A549 (cell line): ENCODE results near the gene TMEM41A. TPM values are rescaled to one million over a fixed set of nuclear protein-coding genes. Genes with fewer than 3 reads are reported as not detected.

Experiments
- ATAC-seq, 2 experiments: fragments of 200-7000 bp in 1 of 2; fragments of >200 bp in 1 of 2; cut with Nextera tagmentation in 1 of 2; cut with Tn5 transposase in 1 of 2; 3 replicates each; pipeline versions ENCODE4 v1.8.0 to v1.9.1; 2018 to 2020; ENCODE audit warnings: mild to moderate bottlenecking in 1 of 2, moderate library complexity in 1 of 2
- CTCF ChIA-PET: fragments of 300-600 bp; sonication (Branson Sonifier 250); formaldehyde crosslinking; extraction: SDS; loops from one replicate; lab custom pipeline; 2021; ENCODE audit warnings: antibody characterized with exemption, inconsistent platforms; lab: Yijun Ruan, JAX
- POLR2A ChIA-PET: fragments of 350-600 bp; formaldehyde crosslinking; extraction: SDS; loops from one replicate; lab custom pipeline; 2021; ENCODE audit warnings: antibody characterized with exemption, inconsistent platforms; lab: Yijun Ruan, JAX
- DNase-seq, 2 experiments: peaks; one replicate each; pipeline versions ENCODE4 v3.0.0 to v3.0.0-alpha.2; 2011 to 2016; ENCODE audit warnings: low read depth in 1 of 2, low spot score in 1 of 2
- FAIRE-seq: peaks from 2 replicates; lab custom pipeline; 2011; peaks lifted over from hg19 to GRCh38; lab: Jason Lieb, UNC
- H3K27ac ChIP-seq, 2 experiments: fragments of >200 bp; sonication (Bioruptor Twin); formaldehyde crosslinking; 3 replicates each; pipeline ENCODE4 v1.5.1; 2016 to 2017
- H3K4me1 ChIP-seq: fragments of >200 bp; sonication (Bioruptor Twin); formaldehyde crosslinking; 3 replicates; pipeline ENCODE4 v1.6.1; 2016
- H3K4me2 ChIP-seq: fragments of >200 bp; sonication (Bioruptor Twin); formaldehyde crosslinking; 3 replicates; pipeline ENCODE4 v1.6.1; 2016
- H3K4me3 ChIP-seq: fragments of >200 bp; sonication (Bioruptor Twin); formaldehyde crosslinking; 3 replicates; pipeline ENCODE4 v1.5.1; 2016
- H3K9me3 ChIP-seq: fragments of >200 bp; sonication (Bioruptor Twin); formaldehyde crosslinking; 3 replicates; pipeline ENCODE4 v1.6.1; 2016
- CBX8 ChIP-seq: fragments of 200-600 bp; sonication (generic); IDR thresholded peaks from 2 replicates; pipeline ENCODE4 v1.6.1; 2016
- CHD2 ChIP-seq: fragments of 150-350 bp; IDR thresholded peaks from 2 replicates; pipeline ENCODE4 v1.6.1; 2014; ENCODE audit warnings: low read length; ENCODE audit not compliant: partially characterized antibody
- EHF ChIP-seq: fragments of 250-450 bp; sonication (Bioruptor Pico); IDR thresholded peaks from 2 replicates; pipeline ENCODE4 v1.5.0; 2020; ENCODE audit warnings: mild to moderate bottlenecking
- EHMT2 ChIP-seq: fragments of 200-600 bp; sonication (generic); IDR thresholded peaks from 2 replicates; pipeline ENCODE4 v1.6.1; 2016; ENCODE audit warnings: antibody characterized with exemption, low read depth, mild to moderate bottlenecking, moderate library complexity
- EP300 ChIP-seq, 2 experiments: fragments of >200 bp; sonication (Bioruptor Twin); formaldehyde crosslinking; IDR thresholded peaks; 2 replicates in 1 of 2; 3 replicates in 1 of 2; pipeline ENCODE4 v1.6.1; 2016 to 2017
- FOSL2 ChIP-seq, 2 experiments: fragments of 450-650 bp in 1 of 2; fragments of >200 bp in 1 of 2; sonication (Bioruptor Twin) in 1 of 2; formaldehyde crosslinking; IDR thresholded peaks; 2 replicates each; pipeline versions ENCODE4 v1.5.0 to v1.6.1; 2016 to 2020; ENCODE audit warnings: mild to moderate bottlenecking in 1 of 2, moderate library complexity in 1 of 2
- GATA3 ChIP-seq: IDR thresholded peaks from 2 replicates; pipeline ENCODE4 v1.6.1; 2012; ENCODE audit warnings: borderline replicate concordance
- HOXA7 ChIP-seq: fragments of 250-450 bp; sonication (Bioruptor Pico); IDR thresholded peaks from 2 replicates; pipeline ENCODE4 v1.5.0; 2020; ENCODE audit warnings: mild to moderate bottlenecking, moderate library complexity
- HOXB13 ChIP-seq: fragments of 250-450 bp; sonication (Bioruptor Pico); IDR thresholded peaks from 2 replicates; pipeline ENCODE4 v1.5.0; 2020; ENCODE audit warnings: low read depth, mild to moderate bottlenecking, moderate library complexity
- MAZ ChIP-seq: fragments of 150-350 bp; IDR thresholded peaks from 2 replicates; pipeline ENCODE4 v1.6.1; 2014; ENCODE audit warnings: antibody characterized with exemption, low read depth, low read length, borderline replicate concordance
- MYC ChIP-seq: IDR thresholded peaks from 2 replicates; pipeline ENCODE4 v1.6.1; 2012; ENCODE audit warnings: mild to moderate bottlenecking, inconsistent platforms, low read length, improper control_type of control experiment, borderline replicate concordance
- NPAS2 ChIP-seq: fragments of 250-450 bp; sonication (Bioruptor Pico); IDR thresholded peaks from 2 replicates; pipeline ENCODE4 v1.8.0; 2022; ENCODE audit warnings: mild to moderate bottlenecking, moderate library complexity, borderline replicate concordance
- NR3C1 ChIP-seq: fragments of >200 bp; sonication (Bioruptor Twin); formaldehyde crosslinking; IDR thresholded peaks from 3 replicates; pipeline ENCODE4 v1.6.1; 2017
- POLR2A ChIP-seq: IDR thresholded peaks from 2 replicates; pipeline ENCODE4 v1.6.1; 2012; ENCODE audit warnings: mild to moderate bottlenecking, low read length
- POLR2AphosphoS2 ChIP-seq: conservative IDR thresholded peaks from 2 replicates; pipeline ENCODE4 v1.6.1; 2012; ENCODE audit warnings: low read length, improper control_type of control experiment, inconsistent platforms
- RAD21 ChIP-seq, 2 experiments: fragments of >200 bp in 1 of 2; sonication (Bioruptor Twin) in 1 of 2; formaldehyde crosslinking in 1 of 2; IDR thresholded peaks in 1 of 2; conservative IDR thresholded peaks in 1 of 2; 2 replicates in 1 of 2; 3 replicates in 1 of 2; pipeline ENCODE4 v1.6.1; 2012 to 2018; ENCODE audit warnings: inconsistent platforms in 1 of 2
- RCOR1 ChIP-seq: fragments of 150-350 bp; IDR thresholded peaks from 2 replicates; pipeline ENCODE4 v1.6.1; 2014; ENCODE audit warnings: antibody characterized with exemption, low read length, low read depth
- RNF2 ChIP-seq: fragments of 200-600 bp; sonication (generic); IDR thresholded peaks from 2 replicates; pipeline ENCODE4 v1.6.1; 2016; ENCODE audit warnings: low read depth, mild to moderate bottlenecking, antibody characterized with exemption, moderate library complexity, borderline replicate concordance
- SMC3 ChIP-seq: fragments of >200 bp; sonication (Bioruptor Twin); formaldehyde crosslinking; IDR thresholded peaks from 3 replicates; pipeline ENCODE4 v1.6.1; 2018; ENCODE audit warnings: inconsistent platforms
- SREBF2 ChIP-seq: fragments of 450-650 bp; IDR thresholded peaks from 2 replicates; pipeline ENCODE4 v1.6.1; 2014; ENCODE audit warnings: mild to moderate bottlenecking, moderate library complexity
- TP53 ChIP-seq: fragments of 250-450 bp; sonication (Bioruptor Pico); IDR thresholded peaks from 2 replicates; pipeline ENCODE4 v1.5.0; 2021; ENCODE audit warnings: mild to moderate bottlenecking, moderate library complexity
- ZC3H11A ChIP-seq: fragments of 450-650 bp; IDR thresholded peaks from 2 replicates; pipeline ENCODE4 v1.6.1; 2014; ENCODE audit warnings: antibody characterized with exemption, mild to moderate bottlenecking
- ZSCAN20 ChIP-seq: fragments of 250-450 bp; sonication (Bioruptor Pico); IDR thresholded peaks from 2 replicates; pipeline ENCODE4 v1.8.0; 2022; ENCODE audit warnings: mild to moderate bottlenecking, moderate library complexity
- WGBS: methylation state at CpG from one replicate; pipeline ENCODE4 v1.1.6; 2017; ENCODE audit errors: missing lambda C conversion rate; 5-methylcytosine and 5-hydroxymethylcytosine counted together
- polyA plus RNA-seq, 4 experiments: library from polyadenylated mRNA; depleted of rRNA in 3 of 4; stranded (reverse); fragments of >200 nt; fragmentation: RNase III in 1 of 4; extraction: RNeasy Plus Mini Kit Qiagen cat#74134 plus additional on column Dnase treatment in 1 of 4; gene quantifications; 2 replicates in 3 of 4; 3 replicates in 1 of 4; pipeline ENCODE4 v1.2.3, GENCODE V29; 2011 to 2017
- TF ChIP-seq, protein P1 (sequence below): fragments of 250-450 bp; sonication (Bioruptor Pico); IDR thresholded peaks from 2 replicates; pipeline ENCODE4 v1.5.0; 2021; ENCODE audit warnings: mild to moderate bottlenecking, moderate library complexity, borderline replicate concordance
- TF ChIP-seq, protein P2 (sequence below): IDR thresholded peaks from 2 replicates; pipeline ENCODE4 v1.6.1; 2012; ENCODE audit warnings: low read depth, borderline replicate concordance
- TF ChIP-seq, protein P3 (sequence below): IDR thresholded peaks from 2 replicates; pipeline ENCODE4 v1.6.1; 2012
- TF ChIP-seq, protein P4 (sequence below): fragments of 150-350 bp; IDR thresholded peaks from 2 replicates; pipeline ENCODE4 v1.6.1; 2014; ENCODE audit warnings: low read depth, mild to moderate bottlenecking, low read length

Gene TMEM41A
- polyA plus RNA-seq, 2 of the 4 experiments (the other 2 are of a cell fraction) = 16.6 to 31.3 TPM

DNA sequence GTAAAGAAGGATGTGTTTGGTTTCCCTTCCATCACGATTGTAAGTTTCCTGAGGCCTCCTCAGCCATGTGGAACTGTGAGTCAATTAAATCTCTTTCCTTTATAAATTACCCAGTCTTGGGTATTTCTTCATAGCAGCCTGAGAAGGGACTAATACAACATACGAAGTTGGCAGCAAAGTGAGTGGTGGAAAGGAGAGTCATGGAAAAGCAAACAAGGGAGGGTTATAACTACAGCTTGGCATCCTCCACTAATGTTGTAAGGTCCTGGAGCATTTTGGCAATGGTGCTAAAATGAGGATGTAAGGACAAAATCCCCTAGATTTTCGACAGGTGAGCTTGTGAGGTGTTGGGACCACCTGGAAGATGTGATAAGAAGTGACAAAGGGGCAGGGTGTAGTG is 5.8 kb upstream of the TMEM41A start:
- POLR2A ChIA-PET = no interaction called here
- WGBS = 41% methylated on average over 3 of the region's 3 CpGs

DNA sequence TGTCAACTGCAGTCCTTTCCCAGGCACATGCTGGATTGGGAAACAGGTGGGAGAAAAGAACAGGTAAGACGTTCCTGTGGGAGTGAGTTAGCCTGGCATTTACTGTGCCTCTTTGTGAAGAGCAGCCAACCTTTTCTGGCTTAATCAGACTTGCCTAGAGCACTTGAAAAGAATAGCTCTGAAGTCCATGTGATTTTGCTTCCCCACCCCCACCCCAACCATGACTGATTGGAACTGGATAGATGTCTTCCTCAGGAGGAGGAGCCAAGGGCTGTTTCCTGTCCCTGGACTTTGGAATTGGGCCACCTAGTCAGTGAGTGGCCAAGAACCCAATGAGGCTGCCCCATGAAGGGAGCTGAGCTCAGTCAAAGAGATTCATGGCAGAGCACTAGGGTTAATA is 4.7 kb upstream of the TMEM41A start:
- Histone ChIP-seq H3K27ac (no peak overlapping the region), H3K4me1 (no peaks in the 10 kb centered on the region), H3K4me3 (no peak overlapping the region), H3K4me2 (no peak overlapping the region), H3K9me3 (no peaks in the 10 kb centered on the region)
- no peak for TF ChIP-seq ZC3H11A
- TF ChIP-seq, protein P1, sequence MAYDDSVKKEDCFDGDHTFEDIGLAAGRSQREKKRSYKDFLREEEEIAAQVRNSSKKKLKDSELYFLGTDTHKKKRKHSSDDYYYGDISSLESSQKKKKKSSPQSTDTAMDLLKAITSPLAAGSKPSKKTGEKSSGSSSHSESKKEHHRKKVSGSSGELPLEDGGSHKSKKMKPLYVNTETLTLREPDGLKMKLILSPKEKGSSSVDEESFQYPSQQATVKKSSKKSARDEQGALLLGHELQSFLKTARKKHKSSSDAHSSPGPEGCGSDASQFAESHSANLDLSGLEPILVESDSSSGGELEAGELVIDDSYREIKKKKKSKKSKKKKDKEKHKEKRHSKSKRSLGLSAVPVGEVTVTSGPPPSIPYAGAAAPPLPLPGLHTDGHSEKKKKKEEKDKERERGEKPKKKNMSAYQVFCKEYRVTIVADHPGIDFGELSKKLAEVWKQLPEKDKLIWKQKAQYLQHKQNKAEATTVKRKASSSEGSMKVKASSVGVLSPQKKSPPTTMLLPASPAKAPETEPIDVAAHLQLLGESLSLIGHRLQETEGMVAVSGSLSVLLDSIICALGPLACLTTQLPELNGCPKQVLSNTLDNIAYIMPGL (CRISPR knock-in tag) = no peak
- no peak for TF ChIP-seq POLR2A
- TF ChIP-seq RNF2 = no peak
- TF ChIP-seq EHF (CRISPR knock-in tag) = no peak
- TF ChIP-seq MYC = no peak
- no peak for TF ChIP-seq TP53 (CRISPR knock-in tag)
- TF ChIP-seq HOXA7 (CRISPR knock-in tag) = no peak
- TF ChIP-seq FOSL2 (IDR thresholded peaks at IDR 0.05) = no peak
- TF ChIP-seq FOSL2 (CRISPR knock-in tag; IDR thresholded peaks at IDR 0.05) = no peak
- TF ChIP-seq EP300 (IDR thresholded peaks at IDR 0.05) = no peak
- TF ChIP-seq NR3C1 = no peak
- no peak for TF ChIP-seq CHD2
- no peak for TF ChIP-seq RCOR1
- no peak for TF ChIP-seq RAD21 (conservative IDR thresholded peaks at IDR 0.05 in 1 of 2, IDR thresholded peaks at IDR 0.05 in 1 of 2)
- no peak for TF ChIP-seq ZSCAN20 (CRISPR knock-in tag)
- no peak for TF ChIP-seq POLR2AphosphoS2
- POLR2A ChIA-PET = no interaction called here
- CTCF ChIA-PET = interaction anchor here (0.6 to 1.7 kb wide), 2 partner anchors 42 to 56 kb away, joined by 3 to 6 read pairs; no protein-coding TSS in a partner anchor
- no peak for DNase-seq
- no peak for FAIRE-seq
- ATAC-seq = no peak
- 50% methylated on average over 1 of the region's 1 CpG for WGBS

More for the DNA sequence above, 5.8 kb upstream of the TMEM41A start:
- TF ChIP-seq, protein P2, sequence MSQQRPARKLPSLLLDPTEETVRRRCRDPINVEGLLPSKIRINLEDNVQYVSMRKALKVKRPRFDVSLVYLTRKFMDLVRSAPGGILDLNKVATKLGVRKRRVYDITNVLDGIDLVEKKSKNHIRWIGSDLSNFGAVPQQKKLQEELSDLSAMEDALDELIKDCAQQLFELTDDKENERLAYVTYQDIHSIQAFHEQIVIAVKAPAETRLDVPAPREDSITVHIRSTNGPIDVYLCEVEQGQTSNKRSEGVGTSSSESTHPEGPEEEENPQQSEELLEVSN = no peak
- TF ChIP-seq NPAS2 (CRISPR knock-in tag) (no peak), EHMT2 (no peak)
- ATAC-seq (peak in 1 of 2 experiments; percentile 36; a peak in 2 of 6 replicates), FAIRE-seq (no peak), DNase-seq (peak in 1 of 2 experiments; percentile 20)
- CTCF ChIA-PET = interaction anchor here (1.2 kb wide), 1 partner anchor 44 kb away, joined by 4 read pairs; no protein-coding TSS in a partner anchor
- no peaks in the 10 kb centered on the region for H3K4me1 ChIP-seq
- H3K27ac ChIP-seq = no peak overlapping the region
- H3K4me3 ChIP-seq = no peak overlapping the region
- no peak overlapping the region; the same call in 2 of the 3 replicates for H3K4me2 ChIP-seq
- no peaks in the 10 kb centered on the region for H3K9me3 ChIP-seq

DNA sequence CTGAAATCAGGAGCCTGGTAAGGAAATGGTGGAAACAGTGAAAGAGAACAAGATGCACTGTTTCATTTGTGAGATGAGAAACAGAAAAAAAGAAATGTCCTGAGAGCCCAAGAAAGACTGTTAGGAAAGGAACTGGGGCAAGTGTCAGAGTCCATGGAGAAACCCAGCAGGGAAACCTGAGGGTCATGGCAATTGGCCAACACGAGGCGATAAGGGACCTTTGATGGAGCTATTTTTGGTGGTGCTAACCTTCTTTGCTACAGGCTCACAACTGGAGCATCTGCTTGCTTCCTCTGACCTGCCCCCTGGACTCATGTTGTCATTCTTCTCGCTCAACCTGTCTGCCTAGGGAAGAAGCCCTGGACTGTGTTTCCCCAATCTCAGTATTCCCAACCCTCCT is 4.2 kb upstream of the TMEM41A start:
- POLR2A ChIA-PET = no interaction called here
- TF ChIP-seq, protein P3, sequence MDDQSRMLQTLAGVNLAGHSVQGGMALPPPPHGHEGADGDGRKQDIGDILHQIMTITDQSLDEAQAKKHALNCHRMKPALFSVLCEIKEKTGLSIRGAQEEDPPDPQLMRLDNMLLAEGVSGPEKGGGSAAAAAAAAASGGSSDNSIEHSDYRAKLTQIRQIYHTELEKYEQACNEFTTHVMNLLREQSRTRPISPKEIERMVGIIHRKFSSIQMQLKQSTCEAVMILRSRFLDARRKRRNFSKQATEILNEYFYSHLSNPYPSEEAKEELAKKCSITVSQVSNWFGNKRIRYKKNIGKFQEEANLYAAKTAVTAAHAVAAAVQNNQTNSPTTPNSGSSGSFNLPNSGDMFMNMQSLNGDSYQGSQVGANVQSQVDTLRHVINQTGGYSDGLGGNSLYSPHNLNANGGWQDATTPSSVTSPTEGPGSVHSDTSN = no peak
- TF ChIP-seq, protein P4, sequence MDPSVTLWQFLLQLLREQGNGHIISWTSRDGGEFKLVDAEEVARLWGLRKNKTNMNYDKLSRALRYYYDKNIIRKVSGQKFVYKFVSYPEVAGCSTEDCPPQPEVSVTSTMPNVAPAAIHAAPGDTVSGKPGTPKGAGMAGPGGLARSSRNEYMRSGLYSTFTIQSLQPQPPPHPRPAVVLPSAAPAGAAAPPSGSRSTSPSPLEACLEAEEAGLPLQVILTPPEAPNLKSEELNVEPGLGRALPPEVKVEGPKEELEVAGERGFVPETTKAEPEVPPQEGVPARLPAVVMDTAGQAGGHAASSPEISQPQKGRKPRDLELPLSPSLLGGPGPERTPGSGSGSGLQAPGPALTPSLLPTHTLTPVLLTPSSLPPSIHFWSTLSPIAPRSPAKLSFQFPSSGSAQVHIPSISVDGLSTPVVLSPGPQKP = no peak
- TF ChIP-seq MAZ (no peak), CBX8 (no peak), HOXB13 (CRISPR knock-in tag) (no peak), SREBF2 (no peak), SMC3 (no peak), GATA3 (no peak)
- H3K27ac ChIP-seq = no peak overlapping the region
- CTCF ChIA-PET = interaction anchor here (1.7 kb wide), 1 partner anchor 56 kb away, joined by 6 read pairs; no protein-coding TSS in a partner anchor
- 67% methylated on average over 3 of the region's 3 CpGs for WGBS
- H3K9me3 ChIP-seq = no peaks in the 10 kb centered on the region
- H3K4me1 ChIP-seq = no peaks in the 10 kb centered on the region
- FAIRE-seq = no peak
- no peak overlapping the region for H3K4me3 ChIP-seq
- no peak overlapping the region for H3K4me2 ChIP-seq
- no peak for ATAC-seq
- no peak for DNase-seq
